A673 (cell line): ENCODE results near the gene C9orf78. TPM values are rescaled to one million over a fixed set of nuclear protein-coding genes. Genes with fewer than 3 reads are reported as not detected.
A peak's percentile ranks its signal among the peaks of the same experiment; 100 is the strongest.

ENCODE experiments used
- BruUV-seq: library from RNA; stranded (reverse); fragments of 400-500 nt; replicated peaks from 2 replicates; lab custom pipeline; 2021; lab: Mats Ljungman, UMichigan
- CTCF ChIA-PET: fragments of 300-600 bp; sonication (Branson Sonifier 250); formaldehyde crosslinking; loops from one replicate; lab custom pipeline; 2022; ENCODE audit warnings: antibody characterized with exemption; lab: Charles Lee
- POLR2A ChIA-PET: fragments of 300-600 bp; sonication (Branson Sonifier 250); formaldehyde crosslinking; loops from one replicate; lab custom pipeline; 2022; ENCODE audit warnings: antibody characterized with exemption; ENCODE audit not compliant: low non-redundant PET; lab: Charles Lee
- DNase-seq: peaks from one replicate; pipeline ENCODE4 v3.0.0-alpha.2; 2015; ENCODE audit warnings: low spot score
- H3K27ac ChIP-seq: fragments of 200-600 bp; sonication (generic); 2 replicates; pipeline ENCODE4 v1.5.1; 2016; ENCODE audit warnings: mixed run types, low read depth, mild to moderate bottlenecking, mixed read lengths, antibody characterized with exemption, low read length; ENCODE audit not compliant: poor library complexity, severe bottlenecking
- H3K27me3 ChIP-seq: fragments of 200-600 bp; sonication (generic); replicated peaks from 2 replicates; pipeline ENCODE4 v1.6.1; 2017; ENCODE audit warnings: mixed run types, low read depth, mild to moderate bottlenecking, mixed read lengths, antibody characterized with exemption, low read length; ENCODE audit not compliant: insufficient read depth, poor library complexity
- H3K36me3 ChIP-seq: fragments of 200-600 bp; sonication (generic); 2 replicates; pipeline ENCODE4 v1.6.1; 2016; ENCODE audit warnings: mixed run types, mild to moderate bottlenecking, mixed read lengths, antibody characterized with exemption, low read length; ENCODE audit not compliant: insufficient read depth, poor library complexity, severe bottlenecking
- H3K4me1 ChIP-seq: fragments of 200-600 bp; sonication (generic); 2 replicates; pipeline ENCODE4 v1.6.1; 2017; ENCODE audit warnings: mixed run types, mild to moderate bottlenecking, mixed read lengths, antibody characterized with exemption, low read length; ENCODE audit not compliant: insufficient read depth, poor library complexity, severe bottlenecking
- H3K4me3 ChIP-seq: fragments of 200-600 bp; sonication (generic); 2 replicates; pipeline ENCODE4 v1.5.1; 2016; ENCODE audit warnings: low read depth, mixed run types, mild to moderate bottlenecking, mixed read lengths, low read length; ENCODE audit not compliant: poor library complexity, severe bottlenecking
- H3K9me3 ChIP-seq: fragments of 200-600 bp; sonication (generic); 2 replicates; pipeline ENCODE4 v1.6.1; 2016; ENCODE audit warnings: mixed run types, low read depth, mild to moderate bottlenecking, mixed read lengths, antibody characterized with exemption, low read length; ENCODE audit not compliant: poor library complexity, severe bottlenecking
- CTCF ChIP-seq: fragments of 300-800, 200-600 bp; sonication (generic); conservative IDR thresholded peaks from 2 replicates; pipeline ENCODE4 v1.5.1; 2017; ENCODE audit warnings: low read depth, mild to moderate bottlenecking, antibody characterized with exemption, low read length, moderate library complexity, mixed read lengths
- EZH2 ChIP-seq: fragments of 200-600 bp; sonication (generic); IDR thresholded peaks from 2 replicates; pipeline ENCODE4 v1.6.1; 2017; ENCODE audit warnings: borderline replicate concordance, low read depth, mild to moderate bottlenecking, mixed read lengths, antibody characterized with exemption, low read length; ENCODE audit not compliant: poor library complexity, severe bottlenecking
- intact Hi-C: fragments of 100-400 bp; cut with micrococcal nuclease; formaldehyde crosslinking; loops from one replicate; pipeline ENCODE4 v1.10.0; 2022; ENCODE audit not compliant: unreplicated experiment
- total RNA-seq: library from RNA; stranded (reverse); gene quantifications from 2 replicates; pipeline ENCODE4 v1.2.3, GENCODE V29; 2021

Gene C9orf78
- total RNA-seq, 1 experiment from 2014 or later: 60.4 TPM

- H3K4me3 ChIP-seq: no peak overlapping the region
- H3K27ac ChIP-seq: no peak overlapping the region
- CTCF ChIA-PET: no interaction called here
- no peak for DNase-seq
- no TSS peak for BruUV-seq
- H3K36me3 ChIP-seq: no peaks in the 10 kb centered on the region
- H3K27me3 ChIP-seq: no peaks in the 10 kb centered on the region
- intact Hi-C loops: no loop called here
- POLR2A ChIA-PET: no interaction called here
- H3K9me3 ChIP-seq: no peaks in the 10 kb centered on the region
- TF ChIP-seq CTCF (no peak), EZH2 (no peak)
- peaks cover 5% of the 10 kb centered on the region for H3K4me1 ChIP-seq
Measured at GRCh38 chr9:129868872-129869486, 33.9 kb upstream of the C9orf78 start.

- no peaks in the 10 kb centered on the region for H3K27me3 ChIP-seq
- DNase-seq: no peak
- no peaks in the 10 kb centered on the region for H3K9me3 ChIP-seq
- no peak overlapping the region for H3K4me3 ChIP-seq
- intact Hi-C loops: no loop called here
- H3K4me1 ChIP-seq: peaks cover 9% of the 10 kb centered on the region
- no TSS peak for BruUV-seq
- ChIA-PET CTCF (no interaction called here), POLR2A (no interaction called here)
- H3K27ac ChIP-seq: no peak overlapping the region
- H3K36me3 ChIP-seq: no peaks in the 10 kb centered on the region
- no peak for TF ChIP-seq CTCF
- TF ChIP-seq EZH2: no peak
Measured at GRCh38 chr9:129868023-129868871, 33.2 kb upstream of the C9orf78 start.

GRCh38 chr9:129867136-129868022 lies 32.3 kb upstream of the C9orf78 start:
- POLR2A ChIA-PET: no interaction called here
- H3K4me1 ChIP-seq: peaks cover 13% of the 10 kb centered on the region
- intact Hi-C loops: no loop called here
- 0 out of 2 replicates have a peak, but pooled peaks have one; percentile 31 for TF ChIP-seq CTCF
- TF ChIP-seq EZH2: no peak
- no peak for DNase-seq
- H3K9me3 ChIP-seq: no peaks in the 10 kb centered on the region
- peak overlapping the region; percentile 23 for H3K27ac ChIP-seq
- BruUV-seq: no TSS peak
- H3K36me3 ChIP-seq: no peaks in the 10 kb centered on the region
- CTCF ChIA-PET: no interaction called here
- no peaks in the 10 kb centered on the region for H3K27me3 ChIP-seq
- no peak overlapping the region for H3K4me3 ChIP-seq
